Activated CD8-positive, alpha-beta memory T cell treated with anti-CD3 and anti-CD28 coated beads, Interleukin-2, amount 50 U/mL, for 1 hour (primary cell): Measurements from ENCODE around the gene SLC44A4.
"Not testable (repeated sequence)": the region's sequence is repeated elsewhere in the genome, so short reads cannot be mapped to it uniquely, and the experiment has no call there.

Experiments
- DNase-seq: peaks from one replicate; pipeline ENCODE4 v3.0.0-alpha.2; 2020; ENCODE audit errors: extremely low read depth

Gene SLC44A4

DNA sequence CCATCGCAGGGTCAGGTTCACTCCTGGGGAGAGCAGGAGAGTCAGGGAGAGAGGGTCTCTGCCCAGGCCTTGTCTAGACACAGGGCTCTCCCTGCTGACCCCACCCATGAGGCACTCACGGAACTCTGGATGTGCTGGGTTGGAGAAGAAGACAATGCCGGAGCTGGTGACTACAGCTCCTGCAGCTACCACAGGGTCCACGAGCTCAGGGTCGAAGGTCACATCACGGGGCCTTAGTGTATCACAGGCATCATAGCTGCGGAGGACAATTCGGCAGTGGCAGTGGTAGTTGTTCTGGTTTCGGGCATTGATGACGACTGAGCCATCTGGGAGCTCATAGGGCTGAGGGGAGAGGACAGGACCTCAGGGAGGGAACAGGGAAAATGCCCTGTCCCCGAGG, 18.9 kb downstream of the SLC44A4 start:
- DNase-seq = no peak

DNA sequence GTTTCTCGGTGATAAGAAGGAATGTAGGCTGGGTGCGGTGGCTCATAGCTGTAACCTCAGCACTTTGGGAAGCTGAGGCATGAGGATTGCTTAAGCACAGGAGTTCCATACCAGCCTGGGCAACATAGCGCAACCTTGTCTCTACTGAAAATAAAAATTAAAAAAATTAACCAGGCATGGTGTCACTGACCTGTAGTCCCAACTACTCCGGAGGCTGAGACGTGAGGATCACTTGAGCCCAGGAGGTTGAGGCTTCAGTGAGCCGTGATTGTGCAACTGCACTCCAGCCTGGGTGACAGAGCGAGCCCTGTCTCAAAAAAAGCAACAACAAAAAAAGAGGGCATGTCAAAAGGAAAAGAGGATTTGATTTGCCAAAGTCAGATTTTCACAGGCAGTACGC, 20.1 kb downstream of the SLC44A4 start:
- no peak for DNase-seq

DNA sequence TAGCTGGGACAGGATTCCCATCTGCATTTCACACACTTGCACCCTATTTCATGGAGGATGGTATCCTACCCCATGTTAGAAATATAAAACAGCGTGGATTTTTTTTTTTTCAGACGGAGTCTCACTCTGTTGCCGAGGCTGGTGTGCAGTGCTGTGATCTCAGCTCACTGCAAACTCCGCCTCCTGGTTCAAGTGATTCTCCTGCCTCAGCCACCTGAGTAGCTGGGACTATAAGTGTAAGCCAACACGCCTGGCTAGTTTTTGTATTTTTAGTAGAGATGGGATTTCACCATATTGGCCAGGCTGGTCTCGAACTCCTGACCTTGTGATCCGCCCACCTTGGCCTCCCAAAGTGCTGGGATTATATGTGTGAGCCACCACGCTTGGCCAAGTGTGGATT, 21.0 kb downstream of the SLC44A4 start:
- DNase-seq = not testable (repeated sequence)

DNA sequence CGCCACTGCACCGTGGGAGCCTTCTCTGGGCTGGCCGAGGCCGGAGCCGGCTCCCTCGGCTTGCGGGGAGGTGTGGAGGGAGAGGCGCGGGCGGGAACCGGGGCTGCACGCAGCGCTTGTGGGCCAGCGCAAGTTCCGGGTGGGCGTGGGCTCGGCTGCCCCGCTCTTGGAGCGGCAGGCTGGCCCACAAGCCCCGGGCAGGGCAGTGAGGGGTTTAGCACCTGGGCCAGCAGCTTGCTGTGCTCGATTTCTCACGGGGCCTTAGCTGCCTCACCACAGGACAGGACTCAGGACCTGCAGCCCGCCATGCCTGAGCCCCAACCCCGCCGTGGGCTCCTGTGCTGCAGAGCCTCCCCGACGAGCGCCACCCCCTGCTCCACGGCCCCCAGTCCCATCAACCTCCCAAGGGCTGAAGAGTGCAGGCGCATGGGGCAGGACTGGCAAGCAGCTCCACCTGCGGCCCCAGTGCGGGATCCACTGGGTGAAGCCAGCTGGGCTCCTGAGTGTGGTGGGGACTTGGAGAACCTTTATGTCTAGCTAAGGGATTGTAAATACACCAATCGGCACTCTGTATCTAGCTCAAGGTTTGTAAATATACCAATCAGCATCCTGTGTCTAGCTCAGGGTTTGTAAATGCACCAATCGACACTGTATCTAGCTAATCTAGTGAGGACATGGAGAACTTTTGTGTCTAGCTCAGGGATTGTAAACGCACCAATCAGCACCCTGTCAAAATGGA, 26.6 kb downstream of the SLC44A4 start:
- DNase-seq = not testable (repeated sequence)

DNA sequence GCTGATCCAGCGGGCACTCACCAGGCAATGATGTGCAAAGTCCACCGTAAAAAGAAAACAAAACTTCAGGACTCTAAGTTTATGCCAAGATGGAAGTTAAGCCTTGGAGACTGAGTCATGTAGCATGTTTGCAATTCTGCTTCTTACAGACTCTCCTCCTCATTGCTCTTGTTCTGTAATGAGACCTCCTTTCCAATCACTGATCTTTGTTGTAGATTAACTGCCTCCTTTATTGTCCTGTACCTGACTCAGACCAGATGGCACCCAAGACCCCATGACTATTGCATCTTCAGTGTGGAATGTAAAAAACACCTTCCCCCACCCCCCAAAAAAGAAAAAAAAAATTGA, 27.3 kb downstream of the SLC44A4 start:
- no peak for DNase-seq

DNA sequence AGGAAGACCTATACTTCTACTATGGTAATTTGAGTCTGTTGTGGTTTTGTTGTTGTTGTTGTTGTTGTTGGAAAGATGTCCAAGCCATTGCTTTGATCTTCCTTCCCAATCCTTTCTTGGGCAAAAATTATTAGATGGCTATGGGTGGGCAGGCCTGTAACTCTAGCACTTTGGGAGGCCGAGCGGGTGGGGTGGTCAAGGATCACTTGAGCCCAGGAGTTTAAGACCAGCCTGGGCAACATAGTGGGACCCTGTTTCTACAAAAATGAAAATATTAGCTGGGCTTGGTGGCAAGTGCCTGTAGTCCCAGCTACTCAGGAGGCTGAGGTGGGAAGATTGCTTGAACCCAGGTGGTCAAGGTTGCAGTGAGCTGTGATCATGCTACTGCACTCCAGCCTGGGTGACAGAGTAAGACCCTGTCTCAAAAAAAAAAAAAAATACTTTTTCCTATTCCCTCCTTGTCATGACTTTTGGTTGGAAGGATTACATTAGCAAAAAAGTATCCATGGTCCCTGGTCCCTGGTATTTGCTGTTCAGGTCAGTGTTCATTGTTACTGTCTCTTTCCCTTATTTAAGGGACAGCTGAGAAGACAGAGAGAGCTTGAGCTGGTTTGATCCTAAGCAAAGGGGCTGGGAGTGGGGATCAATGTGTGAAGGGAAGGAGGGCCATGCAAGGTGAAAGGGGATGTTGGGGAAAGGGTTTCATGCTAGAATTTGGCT, 27.9 kb downstream of the SLC44A4 start:
- DNase-seq = no peak

DNA sequence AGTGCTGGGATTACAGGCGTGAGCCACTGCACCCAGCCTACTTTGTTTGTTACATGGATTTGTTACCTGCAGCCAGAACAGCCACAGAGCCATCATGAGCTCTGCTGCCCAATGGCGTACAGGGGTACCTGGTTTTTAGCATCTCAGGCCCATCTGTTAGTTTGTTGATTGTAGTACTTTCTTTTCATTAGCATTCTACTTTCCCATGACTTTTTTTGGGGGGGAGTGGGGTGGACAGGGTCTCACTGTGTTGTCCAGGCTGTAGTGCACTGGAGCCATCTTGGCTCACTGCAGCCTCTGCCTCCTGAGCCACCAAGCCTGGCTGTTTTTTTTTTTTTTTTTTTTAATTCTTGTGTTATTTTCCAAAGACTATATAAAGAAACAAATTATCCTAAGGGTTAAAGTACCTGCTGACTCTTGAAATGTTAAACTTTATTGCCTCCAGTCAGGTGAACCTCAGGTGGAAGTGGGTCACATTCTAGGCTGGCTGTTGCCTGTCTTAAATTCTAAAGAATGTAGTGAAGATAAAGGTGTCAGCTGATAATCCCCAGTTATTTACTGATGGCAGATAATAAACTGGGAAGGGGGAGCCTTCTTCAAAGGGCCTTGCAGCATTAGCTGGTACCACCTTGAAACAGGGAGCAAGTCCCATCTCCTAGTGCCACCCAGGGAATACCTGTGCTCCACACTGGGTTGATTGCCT, 31.4 kb downstream of the SLC44A4 start:
- no peak for DNase-seq

DNA sequence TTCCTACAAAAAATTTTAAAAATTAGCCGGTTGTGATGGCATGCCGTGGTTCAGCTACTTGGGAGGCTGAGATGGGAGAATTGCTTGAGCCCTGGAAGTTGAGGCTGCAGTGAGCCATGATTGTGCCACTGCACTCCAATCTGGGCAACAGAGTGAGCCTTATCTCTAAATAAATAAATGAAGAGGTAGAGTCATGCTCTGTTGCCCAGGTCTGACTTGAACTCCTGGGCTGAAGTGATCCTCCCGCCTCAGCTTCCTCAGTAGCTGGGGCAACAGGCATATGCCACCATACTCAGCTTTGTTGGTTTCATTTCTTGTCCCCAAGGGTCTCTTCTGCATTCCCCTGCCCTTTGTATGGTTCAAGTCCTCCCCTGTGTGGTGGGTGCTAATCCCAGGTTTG, 34.3 kb downstream of the SLC44A4 start:
- no peak for DNase-seq

DNA sequence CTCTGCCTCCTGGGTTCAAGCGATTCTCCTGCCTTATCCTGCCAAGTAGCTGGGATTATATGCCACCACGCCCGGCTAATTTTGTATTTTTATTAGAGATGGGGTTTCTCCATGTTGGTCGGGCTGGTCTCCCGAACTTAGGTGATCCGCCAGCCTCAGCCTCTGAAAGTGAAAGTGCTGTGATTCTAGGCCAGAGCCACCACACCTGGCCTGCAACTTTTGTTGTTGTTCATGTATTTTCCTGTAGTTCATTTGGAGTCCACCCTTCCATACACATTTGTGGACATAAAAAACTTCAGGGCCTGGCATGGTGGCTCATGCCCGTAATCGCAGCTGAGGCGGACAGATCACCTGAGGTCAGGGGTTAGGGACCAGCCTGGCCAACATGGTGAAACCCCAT, 36.7 kb downstream of the SLC44A4 start:
- DNase-seq = no peak

DNA sequence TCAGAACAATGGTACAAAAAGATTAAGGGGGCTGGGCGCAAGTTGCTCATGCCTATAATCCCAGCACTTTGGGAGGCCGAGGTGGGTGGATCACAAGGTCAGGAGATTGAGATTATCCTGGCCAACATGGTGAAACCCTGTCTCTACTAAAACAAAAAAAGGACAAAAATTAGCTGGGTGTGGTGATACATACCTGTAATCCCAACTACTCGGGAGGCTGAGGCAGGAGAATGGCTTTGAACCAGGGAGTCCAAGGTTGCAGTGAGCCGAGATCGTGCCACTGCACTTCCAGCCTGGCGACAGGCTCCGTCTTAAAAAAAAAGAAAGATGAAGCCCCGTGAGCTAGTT, 39.0 kb downstream of the SLC44A4 start:
- DNase-seq = not testable (repeated sequence)

DNA sequence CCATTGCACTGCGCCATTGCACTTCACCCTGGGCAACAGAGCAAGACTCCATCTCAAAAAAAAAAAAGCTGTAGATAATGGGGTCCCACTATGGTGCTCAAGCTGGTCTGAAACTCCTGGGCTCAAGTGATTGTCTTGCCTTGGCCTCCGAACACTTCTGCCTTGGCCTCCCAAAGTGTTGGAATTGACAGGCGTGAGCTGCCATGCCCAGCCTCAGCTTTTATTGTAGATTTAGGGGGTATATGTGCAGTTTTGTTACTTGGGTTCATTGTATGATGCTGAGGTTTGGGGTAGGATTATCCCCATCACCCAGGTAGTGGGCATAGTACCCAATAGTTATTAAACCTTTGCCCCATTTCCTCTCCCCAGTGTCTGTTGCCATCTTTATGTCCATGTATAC, 39.8 kb downstream of the SLC44A4 start:
- DNase-seq = no peak

DNA sequence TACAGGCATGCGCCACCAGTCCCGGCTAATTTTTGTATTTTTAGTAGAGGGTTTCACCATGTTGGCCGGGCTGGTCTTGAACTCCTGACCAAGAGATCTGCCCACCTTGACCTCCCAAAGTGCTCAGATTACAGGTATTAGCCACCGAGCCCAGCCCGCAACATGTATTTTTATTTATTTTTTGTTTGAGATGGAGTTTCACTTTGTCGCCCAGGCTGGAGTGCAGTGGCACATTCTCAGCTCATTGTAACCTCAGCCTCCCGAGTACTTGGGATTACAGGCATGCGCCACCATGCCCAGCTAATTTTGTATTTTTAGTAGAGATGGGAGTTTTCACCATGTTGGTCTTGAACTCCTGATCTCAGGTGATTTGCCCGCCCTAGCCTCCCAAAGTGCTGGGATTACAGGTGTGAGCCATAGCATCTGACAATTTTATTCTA, 40.7 kb downstream of the SLC44A4 start:
- DNase-seq = not testable (repeated sequence)

DNA sequence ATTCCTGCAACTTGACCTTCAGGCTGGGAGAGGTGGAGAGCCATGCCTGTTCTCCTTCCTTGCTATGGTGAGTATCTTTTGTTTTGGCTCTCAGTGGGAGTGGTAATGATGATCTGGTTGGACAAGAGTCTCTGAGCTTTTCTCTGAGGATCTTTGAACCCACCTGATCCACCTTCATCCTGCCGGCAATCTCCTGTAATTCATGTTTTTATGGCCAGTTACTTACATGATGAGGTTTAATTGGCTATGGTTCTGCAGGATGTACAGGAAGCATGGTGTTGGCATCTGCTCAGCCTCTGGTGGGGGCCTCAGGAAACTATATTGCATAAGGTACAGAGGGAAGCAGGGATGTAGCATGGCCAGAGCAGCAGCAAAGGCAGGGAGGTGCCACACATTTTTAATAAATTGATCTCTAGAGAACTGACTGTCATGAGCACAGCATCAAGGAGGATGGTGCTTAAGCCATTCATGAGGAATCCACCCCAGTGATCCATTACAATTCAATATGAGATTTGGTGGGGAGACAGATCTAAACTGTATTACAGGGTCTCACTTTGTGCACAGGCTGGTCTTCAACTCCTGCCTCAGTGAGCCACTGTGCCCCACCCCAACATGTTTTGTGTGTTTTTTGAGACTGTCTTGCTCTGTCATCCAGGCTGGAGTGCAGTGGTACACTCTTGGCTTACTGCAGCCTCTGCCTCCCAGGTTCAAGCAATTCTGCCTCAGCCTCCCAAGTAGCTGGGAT, 41.3 kb downstream of the SLC44A4 start:
- DNase-seq = no peak

DNA sequence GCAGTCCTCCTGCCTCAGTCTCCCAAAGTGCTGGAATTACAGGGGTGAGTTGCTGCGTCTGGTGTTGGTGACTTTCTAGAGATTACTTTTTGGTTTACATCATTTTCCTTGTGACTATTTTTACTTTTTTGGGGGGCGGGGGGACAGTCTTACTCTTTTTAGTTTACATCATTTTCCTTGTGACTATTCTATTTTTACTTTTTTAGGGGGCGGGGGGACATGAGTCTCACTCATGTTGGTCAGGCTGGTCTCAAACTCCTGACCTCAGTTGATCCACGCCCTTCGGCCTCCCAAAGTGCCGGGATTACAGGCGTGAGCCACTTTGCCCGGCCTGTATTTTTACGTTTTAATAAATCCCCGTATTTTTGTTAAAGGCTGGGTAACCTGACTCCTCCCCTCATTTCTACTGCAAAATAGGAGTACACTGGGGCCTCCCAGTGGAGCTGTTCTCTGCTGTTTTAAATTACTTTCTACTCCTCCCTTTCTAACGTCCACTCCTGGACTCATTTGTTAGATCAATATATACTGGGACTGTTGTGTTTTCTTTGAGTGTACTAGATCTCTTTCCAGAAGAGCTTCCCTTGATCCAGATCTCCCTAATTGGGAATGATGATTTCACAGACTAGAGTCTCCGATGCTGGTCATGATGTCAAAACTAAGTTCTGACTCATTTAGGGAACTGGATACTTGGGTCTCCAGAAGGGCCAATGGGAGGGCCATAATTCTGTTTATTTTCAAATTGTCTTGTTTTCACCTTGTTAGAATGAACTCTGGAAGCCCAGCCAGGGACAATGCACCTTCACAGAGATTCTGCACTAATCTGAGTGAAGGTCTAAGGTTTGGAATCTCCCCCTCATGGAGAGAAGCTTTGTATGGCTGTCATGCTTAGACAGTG, 42.1 kb downstream of the SLC44A4 start:
- no peak for DNase-seq

DNA sequence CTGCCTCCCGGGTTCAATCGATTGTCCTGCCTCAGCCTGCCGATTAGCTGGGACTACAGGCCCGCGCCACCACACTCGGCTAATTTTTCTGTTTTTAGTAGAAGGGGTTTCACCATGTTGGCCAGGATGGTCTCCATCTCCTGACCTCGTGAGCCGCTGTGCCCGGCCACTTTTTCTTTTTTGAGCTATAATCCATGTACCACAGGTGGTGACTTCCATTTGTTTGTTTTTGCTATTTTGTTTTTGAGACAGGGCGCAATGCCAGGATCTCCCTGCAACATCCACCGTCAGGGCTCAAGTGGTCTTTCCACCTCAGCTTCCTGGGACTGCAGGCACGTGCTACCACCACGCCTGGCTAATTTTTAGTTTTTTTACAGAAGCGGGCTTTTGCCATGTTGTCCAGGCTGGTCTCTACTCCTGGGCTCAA, 42.7 kb downstream of the SLC44A4 start:
- DNase-seq = no peak

DNA sequence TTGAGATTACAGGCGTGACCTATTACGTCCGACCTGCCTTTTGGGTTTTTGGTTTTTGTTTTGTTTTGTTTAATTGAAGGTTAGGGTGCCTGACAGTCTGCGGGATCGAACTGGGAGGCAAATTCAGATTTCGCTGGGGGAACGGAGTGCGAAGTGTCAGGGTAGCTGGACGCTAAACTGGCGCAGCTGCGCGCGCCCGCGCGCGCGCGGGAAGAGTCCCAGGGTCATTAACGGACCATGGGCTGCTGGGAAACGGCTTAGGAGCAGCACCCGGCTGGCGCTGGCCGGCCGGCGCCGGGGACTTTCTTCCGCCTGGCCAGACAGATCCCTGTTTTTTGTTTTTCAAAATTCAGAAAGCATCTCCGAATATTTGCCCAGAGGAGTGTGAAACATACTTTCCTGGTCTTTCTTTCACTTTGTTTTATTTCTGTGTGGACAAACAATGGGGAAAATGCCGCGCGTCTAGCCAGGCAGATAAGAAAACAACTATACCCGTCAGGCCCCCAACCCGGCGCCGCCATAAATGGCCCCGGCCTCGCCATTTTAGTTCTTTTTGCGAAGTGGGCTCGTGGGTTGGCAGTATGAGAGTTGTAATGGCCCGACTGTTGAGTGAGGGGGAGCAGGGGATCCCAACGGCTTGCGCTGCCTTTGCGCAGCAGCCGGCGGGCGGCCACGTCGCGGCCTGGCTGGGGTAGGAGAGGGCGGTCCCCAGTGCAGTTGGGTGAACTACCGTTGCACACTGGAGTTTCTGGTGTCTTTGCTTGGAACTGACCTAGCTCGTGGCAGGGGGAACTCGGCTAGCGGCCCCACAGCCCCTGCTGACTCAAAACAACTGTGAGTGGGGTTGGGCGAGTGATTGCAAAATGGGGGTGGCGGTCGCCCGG, 44.2 kb downstream of the SLC44A4 start:
- DNase-seq = peak; percentile 57

DNA sequence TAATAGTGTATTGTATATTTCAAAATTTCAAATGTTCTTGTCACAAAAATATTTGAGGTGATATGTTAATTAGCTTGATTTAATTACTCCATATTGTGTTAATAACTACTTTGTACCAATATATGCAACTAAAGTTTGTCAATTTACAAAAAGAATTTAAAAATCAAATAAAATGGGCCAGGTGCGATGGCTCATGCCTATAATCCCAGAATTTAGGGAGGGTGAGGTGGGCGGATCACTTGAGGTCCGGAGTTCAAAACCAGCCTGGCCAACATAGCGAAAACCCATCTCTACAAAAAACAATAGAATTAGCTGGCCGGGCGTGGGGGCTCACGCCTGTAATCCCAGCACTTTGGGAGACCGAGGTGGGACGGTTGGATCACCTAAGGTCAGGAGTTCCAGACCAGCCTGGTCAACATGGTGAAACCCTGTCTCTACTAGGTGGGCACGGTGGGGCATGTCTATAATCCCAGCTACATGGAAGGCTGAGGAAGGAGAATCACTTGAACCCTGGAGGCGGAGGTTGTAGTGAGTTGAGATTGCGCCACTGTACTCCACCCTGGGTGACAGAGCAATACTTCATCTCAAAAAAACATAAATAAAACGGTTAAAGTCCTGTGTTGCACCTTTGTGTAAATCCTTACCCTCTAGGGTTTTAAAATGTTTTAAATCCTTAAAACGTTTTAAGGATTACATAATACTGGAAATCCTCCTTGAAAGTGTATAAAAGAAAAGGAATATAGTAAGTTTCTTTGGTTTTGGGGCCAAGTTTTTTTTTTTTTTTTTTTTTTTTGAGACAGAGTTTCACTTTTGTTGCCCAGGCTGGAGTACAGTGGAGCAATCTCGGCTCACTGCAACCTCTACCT, 47.2 kb downstream of the SLC44A4 start:
- DNase-seq = no peak

DNA sequence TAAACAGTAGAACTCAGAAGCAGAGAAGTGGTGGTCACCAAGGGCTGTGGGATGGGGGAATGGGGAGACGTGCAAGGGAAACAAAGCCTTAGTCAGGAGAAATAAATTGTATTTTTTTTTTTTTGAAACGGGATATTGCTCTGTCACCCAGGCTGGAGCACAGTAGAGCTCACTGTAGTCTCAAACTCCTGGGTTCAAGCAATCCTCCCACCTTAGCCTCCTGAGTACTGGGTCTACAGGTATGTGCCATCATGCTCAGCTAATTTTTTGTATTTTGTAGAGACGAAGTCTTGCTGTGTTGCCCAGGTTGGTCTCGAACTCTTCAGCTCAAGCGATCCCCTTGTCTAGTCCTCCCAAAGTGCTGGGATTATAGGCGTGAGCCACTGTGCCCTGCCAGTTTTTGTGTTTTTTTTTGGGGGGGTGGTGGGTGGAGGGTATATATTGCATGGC, 47.9 kb downstream of the SLC44A4 start:
- no peak for DNase-seq

DNA sequence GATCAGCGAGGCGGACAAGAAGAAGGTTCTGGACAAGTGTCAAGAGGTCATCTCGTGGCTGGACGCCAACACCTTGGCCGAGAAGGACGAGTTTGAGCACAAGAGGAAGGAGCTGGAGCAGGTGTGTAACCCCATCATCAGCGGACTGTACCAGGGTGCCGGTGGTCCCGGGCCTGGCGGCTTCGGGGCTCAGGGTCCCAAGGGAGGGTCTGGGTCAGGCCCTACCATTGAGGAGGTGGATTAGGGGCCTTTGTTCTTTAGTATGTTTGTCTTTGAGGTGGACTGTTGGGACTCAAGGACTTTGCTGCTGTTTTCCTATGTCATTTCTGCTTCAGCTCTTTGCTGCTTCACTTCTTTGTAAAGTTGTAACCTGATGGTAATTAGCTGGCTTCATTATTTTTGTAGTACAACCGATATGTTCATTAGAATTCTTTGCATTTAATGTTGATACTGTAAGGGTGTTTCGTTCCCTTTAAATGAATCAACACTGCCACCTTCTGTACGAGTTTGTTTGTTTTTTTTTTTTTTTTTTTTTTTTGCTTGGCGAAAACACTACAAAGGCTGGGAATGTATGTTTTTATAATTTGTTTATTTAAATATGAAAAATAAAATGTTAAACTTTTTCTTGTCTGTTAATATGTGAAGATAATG, 49.0 kb downstream of the SLC44A4 start:
- DNase-seq = no peak
